CD4-positive, alpha-beta T cell treated with Interleukin-4 for 1 hour (primary cell): ENCODE results near the gene PARP11.
A peak's percentile ranks its signal among the peaks of the same experiment; 100 is the strongest.

Source experiments
- DNase-seq, 2 donors: peaks; one replicate each; pipeline ENCODE4 v3.0.0-alpha.2; 2020 to 2022

The PARP11 gene

DNA sequence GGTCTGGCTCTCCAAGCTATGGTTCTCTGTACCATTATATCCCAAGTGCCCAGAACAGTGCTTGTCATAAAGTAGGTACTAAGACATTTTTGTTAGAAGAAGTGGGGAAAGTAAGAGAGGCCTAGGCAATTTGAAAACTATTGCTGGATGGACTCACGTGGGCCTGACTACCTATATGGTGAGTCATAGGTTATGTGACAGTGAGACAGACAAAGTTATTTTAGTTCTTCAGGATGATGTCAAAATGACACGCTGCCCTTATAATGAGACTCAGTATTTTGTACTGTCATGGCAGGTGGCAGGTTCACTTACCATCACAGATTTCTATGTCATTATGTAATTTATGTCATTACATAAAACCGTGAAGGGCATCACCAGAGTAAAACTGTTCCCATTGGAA is 53.1 kb downstream of the PARP11 start:
- no peak for DNase-seq

GRCh38 chr12:3816266-3816665 is 56.9 kb downstream of the PARP11 start:
- no peak for DNase-seq

DNA sequence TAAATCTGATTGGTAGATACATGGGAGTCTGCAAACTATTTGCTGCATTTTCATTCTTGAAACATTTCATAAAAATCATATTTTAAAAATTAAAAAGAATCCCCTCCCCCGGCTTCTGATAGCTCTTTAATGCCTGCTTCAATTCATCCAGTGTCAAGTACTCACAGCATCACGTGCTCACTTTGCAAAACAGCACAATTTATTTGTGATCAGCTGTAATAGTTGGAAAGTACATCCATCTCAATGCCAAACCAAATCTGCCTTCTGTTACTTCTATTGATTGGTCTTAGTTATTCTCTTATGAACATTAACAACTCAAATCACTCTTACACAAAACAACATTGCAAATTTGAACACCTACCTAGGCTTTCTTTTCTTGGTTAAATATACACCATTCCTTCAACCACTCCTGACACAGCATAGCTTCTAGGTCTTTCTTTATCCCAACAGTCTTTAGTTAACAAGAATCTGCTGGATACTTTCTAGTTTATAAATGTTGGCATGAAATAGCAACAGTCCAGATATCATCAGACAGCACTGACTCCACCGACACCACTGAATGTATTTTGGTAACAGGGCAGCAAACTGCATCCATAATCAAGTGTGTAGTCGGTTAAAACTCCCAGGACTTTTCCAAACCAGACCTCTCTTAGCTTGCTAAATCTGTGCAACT is 58.0 kb downstream of the PARP11 start:
- DNase-seq, result no peak

DNA sequence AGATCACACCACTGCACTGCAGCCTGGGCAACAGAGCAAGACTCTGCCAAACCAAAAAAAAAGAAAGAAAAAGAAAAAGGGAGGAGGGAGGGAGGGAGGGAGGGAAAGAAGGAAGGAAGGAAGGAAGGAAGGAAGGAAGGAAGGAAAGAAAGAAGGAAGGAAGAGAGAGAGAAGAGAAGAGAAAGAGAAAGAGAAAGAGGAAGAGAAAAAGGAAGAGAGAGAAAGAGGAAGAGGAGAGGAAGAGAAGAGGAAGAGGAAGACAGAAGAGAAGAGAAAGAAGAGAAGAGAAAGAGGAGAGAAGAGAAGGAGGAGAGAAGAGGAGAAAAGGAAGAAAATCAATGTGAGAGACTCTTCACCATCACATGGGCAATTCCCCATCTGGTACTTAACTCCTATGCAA is 62.7 kb downstream of the PARP11 start:
- no peak for DNase-seq

- DNase-seq, result no peak
Observed at GRCh38 chr12:3810016-3810370, 63.2 kb downstream of the PARP11 start.

DNA sequence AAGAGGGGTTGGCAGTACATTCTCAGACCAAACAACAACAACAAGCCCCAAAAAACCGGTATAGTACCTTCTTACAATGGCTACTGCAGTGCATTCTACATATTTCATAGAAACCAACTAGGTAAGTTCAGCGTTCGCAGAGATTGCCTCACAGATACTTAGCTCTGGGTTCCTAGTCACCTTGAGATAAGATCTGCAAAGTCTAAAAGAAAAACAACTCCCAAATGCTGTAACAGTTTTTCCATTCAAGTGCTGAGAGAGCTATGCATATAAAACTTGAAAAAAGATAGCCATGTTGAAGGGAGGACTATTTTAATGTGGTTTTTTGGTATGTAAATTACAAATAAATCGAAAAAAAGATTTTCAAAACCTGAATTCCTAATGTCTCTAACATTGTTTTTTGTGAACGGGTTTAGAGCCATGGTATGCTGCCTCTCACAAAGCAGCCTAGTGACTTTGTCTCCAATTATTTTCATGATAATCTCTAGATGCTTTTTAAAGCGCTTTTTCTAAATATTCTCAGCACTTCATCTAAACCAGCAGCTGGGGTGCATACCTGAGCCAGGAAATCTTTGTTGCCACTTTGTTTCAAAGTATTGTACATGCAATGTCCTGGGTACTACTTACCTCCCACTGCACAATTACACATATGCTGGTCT is 63.7 kb downstream of the PARP11 start:
- DNase-seq, result no peak

DNA sequence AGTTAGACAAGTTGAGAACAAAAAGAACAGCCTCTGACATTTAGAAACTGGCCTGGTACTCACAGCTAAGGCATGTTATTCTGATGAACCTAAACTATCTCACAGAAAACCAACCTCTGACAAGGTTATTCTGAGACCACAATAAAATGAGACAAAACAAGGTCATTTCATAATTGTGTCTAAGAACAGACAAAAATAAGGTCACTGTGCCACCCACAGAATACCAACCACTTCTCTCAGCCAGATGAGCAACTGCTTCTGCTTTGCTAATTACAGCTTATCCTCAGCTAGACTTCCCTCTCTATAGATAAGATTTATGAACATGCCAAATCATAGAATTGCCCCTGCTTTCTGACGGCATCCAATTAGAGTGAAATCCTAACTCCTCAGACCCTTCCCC is 68.1 kb downstream of the PARP11 start:
- DNase-seq, result no peak

- peak; percentile 73 to 74 for DNase-seq
Observed at GRCh38 chr12:3803865-3804472, 69.2 kb downstream of the PARP11 start.

DNA sequence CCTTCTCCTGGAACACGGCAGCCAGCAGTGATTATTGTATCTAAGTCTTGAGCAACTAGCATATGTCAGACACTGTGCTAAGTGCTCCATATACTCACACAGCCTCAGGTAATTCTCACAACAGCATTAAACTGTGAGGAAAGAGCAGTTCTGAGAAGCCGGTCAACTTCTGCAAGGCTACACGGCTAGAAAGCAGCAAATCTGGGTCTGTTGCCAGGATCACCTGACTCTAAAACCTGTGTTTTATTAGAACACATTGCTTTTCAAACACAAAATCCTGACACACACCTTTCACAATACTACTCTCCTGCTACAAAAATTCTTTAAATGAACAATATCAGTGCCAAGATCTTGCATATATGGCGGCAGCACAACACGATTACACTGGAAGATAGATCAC is 70.5 kb downstream of the PARP11 start:
- DNase-seq, result no peak

DNA sequence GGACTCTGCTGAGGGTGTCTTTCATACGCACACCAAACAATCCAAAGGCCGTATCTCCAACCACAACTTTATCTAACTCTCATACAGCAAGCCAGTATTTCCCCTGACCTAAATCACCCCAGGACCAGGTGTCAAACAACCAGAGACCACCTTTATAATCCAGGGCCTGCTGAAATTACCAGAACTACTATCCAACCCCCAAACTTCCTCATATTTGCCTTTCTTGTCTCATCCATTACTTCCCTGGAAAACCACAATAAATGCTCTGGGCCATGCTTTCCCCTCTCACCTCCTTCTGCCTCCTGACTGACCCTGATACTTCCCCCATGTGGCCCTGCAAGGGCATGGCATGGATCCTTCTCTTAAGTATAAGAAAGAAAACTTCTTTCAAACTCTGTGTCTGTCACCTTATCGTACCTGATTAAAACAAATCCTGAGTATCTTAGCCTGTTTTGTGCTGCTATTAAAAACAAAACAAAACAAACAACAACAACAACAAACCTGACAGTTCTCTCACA is 75.6 kb downstream of the PARP11 start:
- no peak for DNase-seq

- DNase-seq, result no peak
Observed at GRCh38 chr12:3795492-3796133, 77.6 kb downstream of the PARP11 start.

- no peak for DNase-seq
Observed at GRCh38 chr12:3795066-3795465, 78.1 kb downstream of the PARP11 start.

DNA sequence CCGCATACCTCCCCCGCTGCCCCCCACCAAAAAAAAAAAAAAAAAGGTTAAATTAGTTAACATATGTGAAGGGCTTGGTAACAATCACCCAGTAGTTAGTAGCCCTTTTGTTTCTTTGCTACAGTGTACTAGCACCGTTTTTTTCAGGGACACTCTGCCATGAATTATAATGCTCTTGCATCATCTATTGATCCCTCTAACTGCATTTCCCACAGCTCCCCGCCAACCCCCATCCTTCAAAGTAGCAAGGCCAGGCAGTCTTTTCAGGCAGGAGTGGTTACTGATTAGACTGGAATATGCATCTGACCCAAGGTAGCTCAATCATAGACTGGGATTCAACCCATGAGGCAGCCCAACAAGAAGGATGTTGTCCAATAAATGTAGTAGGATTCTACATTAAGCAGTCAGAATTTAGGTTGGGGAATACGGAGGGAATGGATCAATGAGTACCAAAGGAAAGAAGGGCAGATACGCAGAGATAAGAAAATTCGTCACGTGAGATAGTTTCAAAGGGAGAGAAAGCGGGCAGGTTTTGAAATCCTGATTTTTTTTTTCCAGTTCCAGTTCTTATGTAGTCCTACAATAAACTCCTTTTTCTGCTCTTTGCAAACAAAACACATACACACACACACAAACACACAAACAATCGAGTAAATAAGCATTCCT is 80.4 kb downstream of the PARP11 start:
- DNase-seq, result no peak

DNA sequence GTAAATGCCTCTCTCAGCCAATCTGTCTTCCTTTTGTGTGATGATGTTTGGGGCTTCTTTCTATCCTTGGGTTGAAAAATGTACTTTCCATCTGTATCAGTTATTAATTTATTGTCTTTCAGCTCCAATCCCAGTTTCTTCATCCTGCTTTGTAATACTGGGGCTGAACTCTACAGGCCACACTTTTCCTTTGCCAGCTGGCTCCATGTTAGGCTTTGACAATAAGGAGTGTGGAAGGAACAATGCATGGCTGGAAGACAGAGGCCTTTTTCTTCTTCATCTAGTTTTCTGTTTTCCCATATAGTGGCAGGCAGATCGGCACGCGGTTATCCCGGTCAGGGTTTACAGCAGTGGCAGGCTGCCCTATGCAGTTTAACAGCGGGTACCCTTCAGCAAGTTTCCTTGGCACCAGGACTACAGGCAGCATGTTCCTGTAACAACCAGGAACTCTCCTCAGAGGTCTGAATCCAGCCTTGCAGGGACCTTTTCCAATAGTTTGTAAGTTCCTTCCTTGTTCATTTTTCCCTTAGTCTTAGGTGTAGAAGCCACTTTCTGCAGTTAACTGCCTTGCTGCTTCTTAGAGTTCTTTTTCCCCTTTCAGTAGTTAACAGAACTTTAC is 81.8 kb downstream of the PARP11 start:
- DNase-seq, result no peak

DNA sequence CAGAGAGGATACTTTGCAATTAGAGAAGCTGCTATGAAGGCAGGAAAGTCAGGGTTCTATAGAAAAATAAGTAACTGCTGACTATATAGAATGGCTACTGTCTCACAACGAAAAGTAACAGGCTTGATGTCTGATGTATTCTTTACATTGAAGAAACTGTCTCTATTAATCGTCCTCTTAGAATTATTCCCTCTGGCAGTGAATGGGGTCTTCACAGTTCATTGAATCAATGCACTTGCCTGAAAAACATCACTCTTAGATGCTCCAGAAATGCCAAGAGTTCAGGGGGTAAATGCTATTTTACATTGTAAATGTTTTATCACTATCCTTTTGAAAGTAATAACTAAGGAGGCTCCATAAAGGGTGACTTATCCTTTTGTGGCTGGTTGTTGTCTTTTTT is 82.6 kb downstream of the PARP11 start:
- DNase-seq, result no peak

DNA sequence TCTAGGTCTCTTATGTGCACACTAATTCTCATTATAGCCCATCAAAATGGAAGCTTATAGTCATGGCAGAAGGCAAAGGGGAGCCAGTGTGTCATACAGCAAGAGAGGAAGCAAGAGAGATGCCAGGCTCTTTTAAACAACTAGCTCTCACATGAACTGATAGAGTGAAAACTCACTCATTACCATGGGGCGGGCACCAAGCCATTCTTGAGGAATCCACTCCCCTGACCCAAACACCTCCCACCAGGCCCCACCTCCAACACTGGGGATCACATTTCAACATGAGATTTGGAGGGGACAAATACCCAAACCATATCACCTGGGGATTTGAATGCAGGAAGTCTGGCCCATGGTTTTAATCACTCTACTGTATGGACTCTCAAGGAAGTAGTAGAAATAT is 83.4 kb downstream of the PARP11 start:
- DNase-seq, result no peak

DNA sequence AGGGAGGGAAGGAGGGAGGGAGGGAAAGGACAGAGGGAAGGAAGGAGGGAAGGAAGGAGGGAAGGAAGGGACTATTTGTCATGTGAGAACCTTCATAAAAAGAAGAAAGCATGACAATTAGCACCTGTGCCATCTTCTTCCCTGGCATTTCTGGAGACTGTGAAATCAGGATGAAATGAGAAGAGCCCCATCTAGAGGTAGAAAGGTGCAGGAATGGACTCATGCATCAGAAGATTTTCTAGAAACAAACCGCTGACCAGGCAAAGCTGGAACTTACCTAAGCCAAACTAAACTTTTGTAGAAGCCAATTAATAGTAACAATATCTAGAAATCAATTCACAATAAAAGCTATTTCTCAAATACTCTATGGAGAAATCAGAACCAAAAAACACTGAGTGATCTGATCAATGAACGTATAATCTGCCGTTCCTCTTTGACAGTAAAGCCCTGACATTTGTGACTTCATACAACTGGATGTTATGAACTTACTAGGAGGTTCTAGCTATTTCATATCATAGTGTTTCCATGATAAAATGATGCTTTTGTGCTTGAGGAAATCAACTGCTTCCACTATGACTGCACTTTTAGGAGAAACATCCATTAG is 95.9 kb downstream of the PARP11 start:
- DNase-seq, result peak in 1 of 2 donors; percentile 55

- no peak for DNase-seq
Observed at GRCh38 chr12:3775385-3776035, 97.7 kb downstream of the PARP11 start.

GRCh38 chr12:3772380-3772779 is 100.8 kb downstream of the PARP11 start:
- DNase-seq, result no peak

- DNase-seq, result no peak
Observed at GRCh38 chr12:3771853-3772252, 101.3 kb downstream of the PARP11 start.

GRCh38 chr12:3770891-3771290 is 102.3 kb downstream of the PARP11 start:
- DNase-seq, result no peak
